ENCODE measurements around the gene DRC7. TPM values are rescaled to one million over a fixed set of nuclear protein-coding genes. Genes with fewer than 3 reads are reported as not detected.

Gene DRC7
- total RNA-seq, 1 experiment from 2014 or later: not detected

- Mint-ChIP-seq H3K27me3 (ENCODE audit: low read depth) (no peaks in the 10 kb centered on the region), H3K36me3 (no peaks in the 10 kb centered on the region), H3K4me3 (no peak overlapping the region), H3K4me1 (no peaks in the 10 kb centered on the region), H3K27ac (no peak overlapping the region), H3K9me3 (no peaks in the 10 kb centered on the region)
- no peak for TF ChIP-seq NFATC4 (CRISPR knock-in tag; IDR thresholded peaks at IDR 0.05)
- TF ChIP-seq ZNF416 (CRISPR knock-in tag; IDR thresholded peaks at IDR 0.05): no peak
- no peak for TF ChIP-seq NR2C2 (CRISPR knock-in tag; IDR thresholded peaks at IDR 0.05)
- TF ChIP-seq IRF2 (CRISPR knock-in tag; IDR thresholded peaks at IDR 0.05; ENCODE audit: borderline replicate concordance, low read depth): no peak
- no peak for TF ChIP-seq ZNF396 (CRISPR knock-in tag; IDR thresholded peaks at IDR 0.05; ENCODE audit: borderline replicate concordance)
- TF ChIP-seq MAX (CRISPR knock-in tag; IDR thresholded peaks at IDR 0.05): no peak
- no peak for TF ChIP-seq ARID4B (CRISPR knock-in tag; IDR thresholded peaks at IDR 0.05; ENCODE audit: borderline replicate concordance)
- TF ChIP-seq HMGA2 (CRISPR knock-in tag; IDR thresholded peaks at IDR 0.05): no peak
- no peak for TF ChIP-seq E2F4 (CRISPR knock-in tag; IDR thresholded peaks at IDR 0.05; ENCODE audit: borderline replicate concordance, low read depth)
- TF ChIP-seq AFF4 (CRISPR knock-in tag; IDR thresholded peaks at IDR 0.05; ENCODE audit: borderline replicate concordance): no peak
- no peak for TF ChIP-seq GTF2I (CRISPR knock-in tag; conservative IDR thresholded peaks at IDR 0.05)
- no peak for TF ChIP-seq ELF4 (CRISPR knock-in tag; IDR thresholded peaks at IDR 0.05; ENCODE audit: low read depth)
- DNase-seq (ENCODE audit: low spot score) (no peak), ATAC-seq (no peak)
- POLR2A ChIA-PET: no interaction called here
- CTCF ChIA-PET: interaction anchor here (1.2 kb wide), 1 partner anchor 10 kb away, joined by 4 read pairs; no protein-coding TSS in a partner anchor
Observed at GRCh38 chr16:57661510-57661909, 33.1 kb upstream of the DRC7 start.

GRCh38 chr16:57661936-57662906 is 32.4 kb upstream of the DRC7 start:
- H3K4me3 Mint-ChIP-seq: no peak overlapping the region
- DNase-seq (ENCODE audit: low spot score) (no peak), ATAC-seq (no peak)
- POLR2A ChIA-PET: no interaction called here
- H3K36me3 Mint-ChIP-seq: no peaks in the 10 kb centered on the region
- no peaks in the 10 kb centered on the region for H3K9me3 Mint-ChIP-seq
- no peaks in the 10 kb centered on the region for H3K4me1 Mint-ChIP-seq
- CTCF ChIA-PET: interaction anchor here (0.7 to 1.2 kb wide), 2 partner anchors 9 to 86 kb away, joined by 3 to 4 read pairs; no protein-coding TSS in a partner anchor
- H3K27ac Mint-ChIP-seq: no peak overlapping the region
- no peaks in the 10 kb centered on the region for H3K27me3 Mint-ChIP-seq (ENCODE audit: low read depth)
- no peak for TF ChIP-seq ZSCAN18 (CRISPR knock-in tag; IDR thresholded peaks at IDR 0.05)
- no peak for TF ChIP-seq CREB1 (CRISPR knock-in tag; IDR thresholded peaks at IDR 0.05)
- TF ChIP-seq CDX4 (CRISPR knock-in tag; IDR thresholded peaks at IDR 0.05; ENCODE audit: borderline replicate concordance): no peak
- no peak for TF ChIP-seq ZNF532 (CRISPR knock-in tag; IDR thresholded peaks at IDR 0.05; ENCODE audit: borderline replicate concordance)
- TF ChIP-seq NFE2L1 (CRISPR knock-in tag; IDR thresholded peaks at IDR 0.05): no peak

Measured in WTC11 (cell line).